Measurements from ENCODE around the gene METTL14.

DNA sequence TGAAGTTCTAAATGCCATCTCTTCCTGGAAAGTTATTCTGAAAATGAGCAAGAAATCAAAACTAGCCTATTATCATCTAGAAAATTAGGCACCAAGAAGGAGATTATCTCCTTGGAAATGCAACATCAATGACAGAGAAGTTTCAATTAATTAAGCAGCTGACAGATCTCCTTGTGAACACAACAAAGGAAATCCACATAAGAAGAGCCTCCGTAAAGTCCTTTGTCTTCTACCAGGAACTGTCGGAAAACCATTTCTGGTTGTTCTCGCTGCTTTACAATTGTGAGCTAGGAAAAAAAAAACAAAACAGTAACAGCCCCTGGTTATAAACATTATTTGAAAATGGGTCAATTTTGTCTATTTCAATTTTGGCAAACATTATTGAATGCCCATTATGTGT, 38.2 kb downstream of the METTL14 start:
- no peak for TF ChIP-seq POLR2A (IDR thresholded peaks at IDR 0.05)
- TF ChIP-seq, protein P1, sequence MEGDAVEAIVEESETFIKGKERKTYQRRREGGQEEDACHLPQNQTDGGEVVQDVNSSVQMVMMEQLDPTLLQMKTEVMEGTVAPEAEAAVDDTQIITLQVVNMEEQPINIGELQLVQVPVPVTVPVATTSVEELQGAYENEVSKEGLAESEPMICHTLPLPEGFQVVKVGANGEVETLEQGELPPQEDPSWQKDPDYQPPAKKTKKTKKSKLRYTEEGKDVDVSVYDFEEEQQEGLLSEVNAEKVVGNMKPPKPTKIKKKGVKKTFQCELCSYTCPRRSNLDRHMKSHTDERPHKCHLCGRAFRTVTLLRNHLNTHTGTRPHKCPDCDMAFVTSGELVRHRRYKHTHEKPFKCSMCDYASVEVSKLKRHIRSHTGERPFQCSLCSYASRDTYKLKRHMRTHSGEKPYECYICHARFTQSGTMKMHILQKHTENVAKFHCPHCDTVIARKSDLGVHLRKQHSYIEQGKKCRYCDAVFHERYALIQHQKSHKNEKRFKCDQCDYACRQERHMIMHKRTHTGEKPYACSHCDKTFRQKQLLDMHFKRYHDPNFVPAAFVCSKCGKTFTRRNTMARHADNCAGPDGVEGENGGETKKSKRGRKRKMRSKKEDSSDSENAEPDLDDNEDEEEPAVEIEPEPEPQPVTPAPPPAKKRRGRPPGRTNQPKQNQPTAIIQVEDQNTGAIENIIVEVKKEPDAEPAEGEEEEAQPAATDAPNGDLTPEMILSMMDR (IDR thresholded peaks at IDR 0.05 in 4 of 5, conservative IDR thresholded peaks at IDR 0.05 in 1 of 5) = no peak
